Epidermal melanocyte (primary cell): Measurements from ENCODE around the gene PCNX2.
"Not testable (repeated sequence)": the region's sequence is repeated elsewhere in the genome, so short reads cannot be mapped to it uniquely, and the experiment has no call there.

ENCODE experiments used
- DNase-seq: peaks from one replicate; pipeline ENCODE4 v3.0.0; 2011; ENCODE audit warnings: low spot score; ENCODE audit not compliant: insufficient read length

The PCNX2 gene

GRCh38 chr1:233112186-233113008 is 183.1 kb downstream of the PCNX2 start:
- DNase-seq: no peak

GRCh38 chr1:233111731-233112130 is 183.8 kb downstream of the PCNX2 start:
- DNase-seq: no peak

GRCh38 chr1:233109096-233109495 is 186.4 kb downstream of the PCNX2 start:
- no peak for DNase-seq

GRCh38 chr1:233107716-233108130 is 187.8 kb downstream of the PCNX2 start:
- DNase-seq: not testable (repeated sequence)

- no peak for DNase-seq
Observed at GRCh38 chr1:233107130-233107660, 188.3 kb downstream of the PCNX2 start.

GRCh38 chr1:233105225-233105624 is 190.3 kb downstream of the PCNX2 start:
- no peak for DNase-seq

- no peak for DNase-seq
Observed at GRCh38 chr1:233102341-233102740, 193.2 kb downstream of the PCNX2 start.

GRCh38 chr1:233097959-233098580 is 197.5 kb downstream of the PCNX2 start:
- no peak for DNase-seq

GRCh38 chr1:233097546-233097945 is 198.0 kb downstream of the PCNX2 start:
- DNase-seq: no peak

- DNase-seq: no peak
Observed at GRCh38 chr1:233094691-233095090, 200.8 kb downstream of the PCNX2 start.

- no peak for DNase-seq
Observed at GRCh38 chr1:233094269-233094668, 201.3 kb downstream of the PCNX2 start.

GRCh38 chr1:233090746-233091494 is 204.6 kb downstream of the PCNX2 start:
- DNase-seq: no peak

- DNase-seq: no peak
Observed at GRCh38 chr1:233089251-233089650, 206.3 kb downstream of the PCNX2 start.

GRCh38 chr1:233088613-233089012 is 206.9 kb downstream of the PCNX2 start:
- DNase-seq: no peak

GRCh38 chr1:233086961-233087881 is 208.3 kb downstream of the PCNX2 start:
- DNase-seq: no peak

GRCh38 chr1:233085566-233085965 is 210.0 kb downstream of the PCNX2 start:
- no peak for DNase-seq

- no peak for DNase-seq
Observed at GRCh38 chr1:233082778-233083550, 212.6 kb downstream of the PCNX2 start.

- no peak for DNase-seq
Observed at GRCh38 chr1:233081735-233082134, 213.8 kb downstream of the PCNX2 start.

- not testable (repeated sequence) for DNase-seq
Observed at GRCh38 chr1:233080827-233081226, 214.7 kb downstream of the PCNX2 start.

GRCh38 chr1:233080286-233080685 is 215.2 kb downstream of the PCNX2 start:
- no peak for DNase-seq
